SU-DHL-6 (cell line): ENCODE results near the gene SLC19A2.

Experiments
- EZH2phosphoT487 ChIP-seq: fragments of 200-600 bp; sonication (generic), shearing (Covaris generic); conservative IDR thresholded peaks from 2 replicates; pipeline ENCODE4 v1.6.1; 2018; ENCODE audit warnings: mild to moderate bottlenecking, antibody characterized with exemption, low read length, moderate library complexity, mixed read lengths
- TF ChIP-seq, protein P1 (sequence below): fragments of 200-600 bp; sonication (generic); IDR thresholded peaks from one replicate; pipeline ENCODE4 v1.5.1; 2017; ENCODE audit warnings: antibody characterized with exemption, mild to moderate bottlenecking, low read length, moderate library complexity; ENCODE audit not compliant: insufficient read depth, poor library complexity, severe bottlenecking

DNA sequence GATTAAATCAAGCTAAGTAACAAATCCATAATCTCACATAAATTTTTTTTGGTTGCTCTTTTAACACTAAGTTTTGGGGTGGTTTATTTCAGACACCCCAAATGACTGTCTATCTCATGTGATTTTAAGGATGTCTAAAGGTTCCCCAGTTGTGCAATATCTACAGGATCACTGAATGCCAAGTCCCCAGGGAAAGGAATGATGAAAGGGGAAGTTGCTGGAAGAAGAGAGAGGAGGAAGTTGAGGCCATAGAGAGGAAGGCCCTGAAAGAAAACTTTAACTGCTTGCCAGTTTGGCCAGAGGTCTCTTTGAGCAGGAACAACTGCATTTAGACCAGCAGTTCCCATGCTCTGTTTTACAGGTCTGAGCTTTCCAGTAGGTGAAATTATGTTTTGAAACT lies 27.5 kb upstream of the SLC19A2 start:
- TF ChIP-seq, protein P1, sequence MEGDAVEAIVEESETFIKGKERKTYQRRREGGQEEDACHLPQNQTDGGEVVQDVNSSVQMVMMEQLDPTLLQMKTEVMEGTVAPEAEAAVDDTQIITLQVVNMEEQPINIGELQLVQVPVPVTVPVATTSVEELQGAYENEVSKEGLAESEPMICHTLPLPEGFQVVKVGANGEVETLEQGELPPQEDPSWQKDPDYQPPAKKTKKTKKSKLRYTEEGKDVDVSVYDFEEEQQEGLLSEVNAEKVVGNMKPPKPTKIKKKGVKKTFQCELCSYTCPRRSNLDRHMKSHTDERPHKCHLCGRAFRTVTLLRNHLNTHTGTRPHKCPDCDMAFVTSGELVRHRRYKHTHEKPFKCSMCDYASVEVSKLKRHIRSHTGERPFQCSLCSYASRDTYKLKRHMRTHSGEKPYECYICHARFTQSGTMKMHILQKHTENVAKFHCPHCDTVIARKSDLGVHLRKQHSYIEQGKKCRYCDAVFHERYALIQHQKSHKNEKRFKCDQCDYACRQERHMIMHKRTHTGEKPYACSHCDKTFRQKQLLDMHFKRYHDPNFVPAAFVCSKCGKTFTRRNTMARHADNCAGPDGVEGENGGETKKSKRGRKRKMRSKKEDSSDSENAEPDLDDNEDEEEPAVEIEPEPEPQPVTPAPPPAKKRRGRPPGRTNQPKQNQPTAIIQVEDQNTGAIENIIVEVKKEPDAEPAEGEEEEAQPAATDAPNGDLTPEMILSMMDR: no peak
- TF ChIP-seq EZH2phosphoT487: no peak
